Inflammatory macrophage treated with lipopolysaccharide for 4 hours (primary cell): ENCODE data around the gene PTPN5.

Source experiments
- DNase-seq: peaks from one replicate; pipeline ENCODE4 v3.0.0-alpha.2; 2020

The PTPN5 gene

GRCh38 chr11:18736590-18737148, 54.9 kb downstream of the PTPN5 start:
- DNase-seq: no peak

DNA sequence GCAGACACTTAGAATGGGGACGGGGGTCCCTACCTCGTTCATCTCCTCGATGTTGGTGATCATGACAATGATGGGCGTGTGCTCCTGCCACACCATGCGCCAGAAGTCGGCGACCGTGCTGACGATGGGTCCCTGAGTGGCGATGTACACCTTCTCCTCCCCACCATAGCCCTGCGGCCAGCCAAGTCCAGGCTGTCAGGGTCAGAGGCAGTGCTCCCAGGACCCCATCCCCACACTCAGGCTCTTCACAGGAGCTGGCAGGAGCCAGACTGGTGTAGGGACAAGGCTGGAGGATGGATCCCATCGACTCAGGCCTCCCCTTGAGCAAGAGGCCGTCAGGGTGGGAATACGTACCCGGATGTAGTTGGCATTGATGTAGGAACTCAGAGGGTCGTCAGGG, 58.4 kb downstream of the PTPN5 start:
- no peak for DNase-seq

GRCh38 chr11:18731949-18732821, 59.4 kb downstream of the PTPN5 start:
- peak; percentile 26 for DNase-seq

DNA sequence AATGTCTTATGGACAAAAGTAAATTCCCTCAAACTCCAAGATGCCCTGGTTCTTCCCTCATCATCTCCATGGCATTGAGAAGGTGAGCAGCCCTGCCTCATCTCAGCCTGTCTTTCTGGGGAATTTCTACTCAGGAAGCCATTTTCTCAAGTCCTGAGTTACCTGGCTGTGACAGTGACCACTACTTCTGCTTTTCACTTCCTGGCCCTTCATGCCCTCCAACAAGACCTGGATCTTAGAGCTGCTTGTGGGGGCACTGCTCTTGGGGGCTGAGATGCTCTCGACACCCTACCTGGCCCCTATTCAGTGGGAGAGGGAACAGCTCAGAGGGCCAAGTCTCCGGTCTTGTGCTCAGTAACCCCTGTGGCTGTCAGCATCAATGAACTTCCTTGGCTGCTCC, 60.2 kb downstream of the PTPN5 start:
- no peak for DNase-seq

- DNase-seq: no peak
Observed at GRCh38 chr11:18730020-18730419, 61.6 kb downstream of the PTPN5 start.

GRCh38 chr11:18729426-18729825, 62.2 kb downstream of the PTPN5 start:
- no peak for DNase-seq

DNA sequence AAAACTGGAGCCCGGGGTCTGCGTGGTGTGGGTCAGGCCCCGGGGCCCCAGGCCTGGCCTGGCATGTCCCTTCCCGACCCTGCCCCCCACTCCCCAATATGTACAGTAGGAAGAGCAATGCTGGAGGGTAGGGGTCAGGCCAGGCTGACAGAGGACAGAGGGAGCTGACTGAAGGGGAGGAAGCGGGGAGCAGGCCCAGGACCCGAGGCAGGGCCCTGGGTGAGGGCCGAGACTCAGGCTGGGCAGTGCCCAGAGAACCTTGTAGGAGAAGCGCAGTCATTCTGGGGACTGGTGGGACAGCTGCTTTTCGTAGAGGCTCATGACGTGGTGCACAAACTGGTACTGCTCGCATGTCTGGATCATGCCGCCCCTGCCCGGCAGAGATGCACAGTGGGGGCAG, 62.9 kb downstream of the PTPN5 start:
- DNase-seq: no peak

GRCh38 chr11:18727479-18728236, 63.9 kb downstream of the PTPN5 start:
- peak; percentile 30 for DNase-seq

DNA sequence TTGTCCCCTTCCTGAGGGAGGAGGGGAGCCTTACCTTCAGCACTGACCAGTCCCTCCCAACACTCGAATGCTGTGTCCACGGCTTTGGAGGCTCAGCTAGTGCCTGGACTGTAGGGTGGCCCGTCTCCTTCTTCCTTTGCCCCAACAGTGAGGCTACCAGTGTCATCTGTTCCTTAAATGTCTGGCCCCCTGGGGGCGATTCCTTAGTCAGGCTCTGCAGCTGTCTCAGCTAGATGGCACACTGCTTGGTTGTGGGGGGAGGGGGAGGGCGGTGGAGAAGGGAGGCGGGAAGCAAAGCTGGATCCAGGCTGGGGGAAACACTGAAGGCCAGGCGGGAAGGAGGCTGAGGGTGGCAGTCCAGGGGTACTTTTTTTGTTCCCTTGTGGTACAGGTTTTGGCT, 65.6 kb downstream of the PTPN5 start, which contains the start of gene IGSF22:
TSS of gene IGSF22 (minus strand) at position 149 of the 400 bp plus-strand sequence. CDS start 1,952 bp downstream, outside the sequence.
- DNase-seq: no peak

DNA sequence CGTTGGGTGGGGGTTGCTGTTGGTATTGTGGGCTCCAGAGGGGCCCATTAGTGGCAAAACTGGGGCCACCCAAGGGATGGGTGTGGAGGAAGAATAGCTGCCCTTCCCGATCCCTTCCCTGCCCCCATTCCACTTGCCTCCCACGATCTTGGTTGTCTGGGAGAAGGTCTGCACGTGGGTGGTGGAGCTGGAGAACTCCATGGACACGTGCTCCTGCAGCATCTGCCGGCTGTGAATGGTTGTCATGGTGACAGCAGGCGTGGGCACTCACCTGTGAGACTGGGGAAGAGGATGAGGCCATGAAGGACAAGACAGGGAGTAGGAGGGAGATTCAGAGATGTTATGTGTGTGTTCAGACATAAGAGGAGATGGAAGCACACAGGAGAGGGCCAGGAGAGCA, 67.6 kb downstream of the PTPN5 start:
- no peak for DNase-seq

DNA sequence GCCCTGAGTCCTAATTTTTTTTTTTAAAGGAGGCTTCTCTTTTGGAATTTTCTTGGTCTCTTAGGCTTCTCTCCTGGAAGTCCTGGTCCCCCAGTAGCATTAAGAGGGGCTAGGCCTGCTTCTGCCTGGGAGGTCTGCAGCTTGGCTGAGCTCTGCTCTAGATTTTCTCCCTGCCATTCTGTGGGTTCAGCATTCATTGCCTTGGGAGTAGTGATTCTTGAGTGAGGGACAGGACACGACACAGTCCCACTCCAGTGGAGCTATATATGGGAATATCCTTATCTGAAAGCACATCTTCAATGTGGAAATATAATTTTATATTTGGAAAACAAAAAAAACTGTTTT, 69.3 kb downstream of the PTPN5 start:
- DNase-seq: no peak

- DNase-seq: peak; percentile 59
Observed at GRCh38 chr11:18721561-18722292, 69.9 kb downstream of the PTPN5 start.

DNA sequence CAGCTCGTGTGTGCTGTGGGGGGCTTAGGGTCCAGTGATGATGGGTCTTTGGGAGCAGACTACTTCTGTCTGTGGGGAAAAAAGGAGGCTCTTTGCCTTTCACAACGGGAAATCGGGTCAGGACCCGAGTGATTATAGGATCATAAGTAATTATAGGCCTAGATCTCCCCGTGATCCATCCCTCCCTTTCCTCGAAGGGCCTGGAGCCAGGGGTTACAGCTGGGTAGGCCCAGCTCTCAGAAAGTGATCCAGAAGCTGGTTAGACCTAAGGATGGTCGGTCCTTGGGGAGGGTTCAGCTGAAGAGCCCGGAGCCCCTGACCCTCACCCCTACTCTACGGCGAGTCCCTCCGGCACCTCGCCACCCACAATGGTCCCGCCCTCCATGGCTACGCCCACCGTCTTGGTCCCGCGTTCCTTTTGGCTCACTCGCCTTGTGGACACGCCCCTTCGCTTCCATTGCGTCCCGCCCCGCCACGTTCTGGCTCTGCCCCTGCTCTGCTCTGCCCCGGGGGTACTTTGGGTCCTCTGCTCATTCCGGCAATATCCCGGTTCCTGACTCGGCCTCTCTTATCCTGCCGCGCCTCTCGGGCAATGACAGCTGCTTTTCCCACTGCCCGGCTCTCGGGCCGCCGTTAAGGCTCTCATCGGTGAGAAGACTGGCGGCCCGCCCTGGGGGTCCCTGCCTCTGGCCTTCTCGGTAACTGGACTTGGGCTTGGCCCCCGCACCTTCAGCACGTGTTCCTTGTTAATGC, 70.6 kb downstream of the PTPN5 start:
- DNase-seq: peak; percentile 44

GRCh38 chr11:18720091-18720807, 71.3 kb downstream of the PTPN5 start:
- no peak for DNase-seq

GRCh38 chr11:18715476-18715875, 76.1 kb downstream of the PTPN5 start:
- DNase-seq: no peak

GRCh38 chr11:18714443-18714780, 77.2 kb downstream of the PTPN5 start:
- DNase-seq: no peak

GRCh38 chr11:18713646-18714442, 77.8 kb downstream of the PTPN5 start:
- DNase-seq: no peak

DNA sequence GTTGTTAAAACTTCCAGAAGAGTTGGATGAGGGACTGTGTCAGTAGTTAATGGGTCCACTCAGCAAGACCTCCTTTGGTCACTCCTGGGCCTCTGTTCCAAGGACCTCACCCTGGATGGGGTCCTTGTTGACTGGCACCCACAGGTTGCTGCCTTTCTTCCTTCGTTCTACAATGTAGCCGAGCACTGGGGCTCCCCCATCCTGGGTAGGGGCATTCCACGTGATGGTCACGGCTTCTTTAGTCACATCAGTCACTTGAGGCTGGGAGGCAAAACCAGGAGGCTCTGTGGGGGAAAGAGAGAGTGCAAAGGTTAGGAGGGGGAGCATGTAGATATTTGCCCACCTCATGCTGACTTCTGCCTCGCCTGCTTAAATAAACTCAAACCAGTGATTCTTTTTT, 81.1 kb downstream of the PTPN5 start:
- DNase-seq: no peak

DNA sequence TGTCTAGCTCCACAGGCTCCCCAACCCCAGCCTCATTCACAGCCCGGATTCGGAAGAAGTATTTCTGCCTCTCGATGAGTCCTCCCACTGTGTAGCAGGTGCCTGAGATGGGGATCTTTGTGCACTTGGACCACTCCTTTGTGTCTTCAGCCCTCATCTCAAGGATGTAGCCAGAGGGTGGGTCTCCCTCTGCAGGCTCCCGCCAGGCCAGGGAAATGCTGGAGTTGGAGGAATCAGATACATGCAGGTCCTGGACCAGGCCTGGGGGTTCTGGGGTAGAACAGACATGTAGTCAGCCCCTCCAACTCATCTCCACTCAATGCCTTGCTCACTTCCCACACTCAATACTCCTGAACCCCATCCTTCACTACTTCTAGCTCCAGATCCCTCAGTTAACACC, 82.2 kb downstream of the PTPN5 start:
- DNase-seq: no peak

DNA sequence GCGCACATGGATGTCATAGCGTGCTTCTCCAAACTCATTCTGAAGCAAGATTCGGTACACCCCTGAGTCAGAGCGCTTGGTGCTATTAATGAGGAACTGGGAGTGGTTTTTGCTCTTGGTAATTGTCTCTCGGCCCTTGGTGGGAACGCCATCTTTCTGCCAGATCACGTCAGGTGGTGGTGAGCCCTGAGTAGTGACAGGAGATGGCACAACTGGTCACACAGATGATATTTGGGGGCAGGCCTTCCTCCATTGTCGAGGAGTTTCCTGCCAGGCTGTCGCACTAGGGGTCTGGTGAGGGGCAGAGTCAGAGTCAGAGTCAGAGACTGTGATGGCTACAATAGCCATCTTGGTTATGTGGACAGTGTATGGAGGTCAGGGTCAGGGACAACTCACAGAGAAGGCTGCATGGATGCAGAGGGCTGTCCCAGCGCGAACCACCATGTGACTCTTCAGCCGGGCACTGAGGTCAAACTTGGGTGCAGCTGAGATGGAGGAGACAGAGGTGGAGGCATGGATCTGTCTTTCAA, 83.7 kb downstream of the PTPN5 start:
- peak; percentile 21 for DNase-seq
